ENCODE data around the gene APEX1.
A peak's percentile ranks its signal among the peaks of the same experiment; 100 is the strongest.

Gene APEX1

GRCh38 chr14:20454516-20455354, at the start of gene APEX1, which contains the start of gene OSGEP:
APEX1 (plus strand) TSS chr14:20455226; CDS start chr14:20455646, 420 bp downstream.
OSGEP (minus strand) TSS chr14:20454812; CDS start chr14:20454683, 129 bp downstream.
- DNase-seq = peak; percentile 93

DNA sequence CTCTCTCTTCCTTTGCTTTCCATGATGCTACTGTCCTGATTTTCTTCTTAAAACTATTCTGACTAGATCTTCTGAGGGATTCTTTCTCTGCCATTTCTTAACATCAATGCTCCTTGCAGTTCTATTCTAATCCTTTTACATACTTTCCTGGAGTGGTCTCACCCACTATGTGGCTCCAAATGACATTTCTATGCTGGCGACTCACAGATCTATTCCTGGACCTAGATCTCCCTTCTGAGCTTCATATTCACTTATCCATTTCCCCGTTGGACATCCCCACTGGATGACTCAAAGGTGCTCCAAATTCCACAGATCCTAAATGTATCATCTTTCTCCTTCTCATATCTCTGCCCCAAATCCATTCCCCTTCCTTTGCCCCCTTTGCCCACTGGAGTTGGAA, 45.8 kb upstream of the APEX1 start:
- DNase-seq = no peak

GRCh38 chr14:20412411-20412810, 42.6 kb upstream of the APEX1 start:
- DNase-seq = no peak

DNA sequence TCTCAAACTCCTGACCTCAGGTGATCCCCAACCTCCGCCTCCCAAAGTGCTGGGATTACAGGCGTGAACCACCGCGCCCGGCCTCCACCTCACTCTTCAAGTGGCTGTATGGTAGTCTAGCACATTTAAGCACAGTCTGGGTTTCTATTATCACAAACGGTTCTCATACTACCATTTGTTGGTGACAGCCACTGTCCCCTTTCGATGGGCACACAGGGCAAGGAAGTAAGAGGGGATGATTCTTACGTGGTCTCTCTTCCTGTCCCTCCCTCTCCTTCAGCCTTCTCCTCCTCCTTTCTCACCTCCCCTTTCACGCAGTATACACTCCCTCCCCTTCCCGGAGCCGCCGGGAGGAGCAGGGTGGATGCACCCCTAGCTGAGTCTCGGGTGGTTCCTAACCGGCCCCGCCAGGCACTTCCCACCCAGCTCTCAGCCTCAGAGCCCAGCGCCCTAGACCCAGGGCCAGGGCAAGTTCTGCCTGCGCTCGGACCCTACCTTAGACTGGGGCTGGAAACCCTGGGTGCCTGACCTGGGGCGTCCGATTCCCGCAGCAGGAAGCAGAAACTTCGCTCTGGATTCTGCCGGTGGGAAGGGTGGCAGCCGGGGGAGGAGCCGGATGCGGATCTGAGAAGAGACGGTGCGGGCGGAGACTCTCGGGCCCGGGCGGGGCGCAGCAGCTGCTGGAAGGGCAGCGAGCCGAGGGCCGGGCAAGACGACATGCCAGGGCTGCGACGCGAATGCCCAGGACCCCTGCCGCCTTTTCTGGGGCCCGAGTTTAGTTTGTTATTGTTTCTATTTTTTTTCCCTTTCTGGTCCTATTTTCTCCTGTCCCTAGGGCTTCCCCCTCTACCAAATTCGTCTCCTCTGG, 41.9 kb upstream of the APEX1 start, which contains the start of gene TEP1:
Gene TEP1, minus strand, starts transcription at position 626 of the 868 bp plus-strand sequence. CDS start 5,062 bp downstream, outside the sequence.
- peak; percentile 21 for DNase-seq

- DNase-seq = no peak
These were observed 41.3 kb upstream of the APEX1 start for GRCh38 chr14:20413744-20414082.

GRCh38 chr14:20415782-20416206, 39.2 kb upstream of the APEX1 start:
- no peak for DNase-seq

DNA sequence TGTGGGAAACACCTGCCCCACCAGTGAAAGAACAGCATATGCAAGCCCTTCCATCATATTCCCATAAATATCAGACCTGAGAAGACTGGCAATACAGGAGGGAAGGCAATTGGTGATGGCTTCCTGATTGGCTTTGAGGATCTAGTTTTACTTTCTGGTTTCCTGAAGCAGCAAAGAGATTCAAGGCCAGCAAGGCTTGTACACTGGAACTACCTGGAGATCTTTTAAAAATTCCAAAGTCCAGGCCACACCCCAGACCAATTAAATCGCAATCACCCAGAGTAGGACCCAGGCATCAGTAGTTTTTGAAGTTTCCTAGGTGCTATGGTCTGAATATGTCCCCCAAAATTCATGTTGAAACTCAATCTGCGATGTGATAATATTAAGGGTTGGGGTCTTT, 38.8 kb upstream of the APEX1 start:
- no peak for DNase-seq

DNA sequence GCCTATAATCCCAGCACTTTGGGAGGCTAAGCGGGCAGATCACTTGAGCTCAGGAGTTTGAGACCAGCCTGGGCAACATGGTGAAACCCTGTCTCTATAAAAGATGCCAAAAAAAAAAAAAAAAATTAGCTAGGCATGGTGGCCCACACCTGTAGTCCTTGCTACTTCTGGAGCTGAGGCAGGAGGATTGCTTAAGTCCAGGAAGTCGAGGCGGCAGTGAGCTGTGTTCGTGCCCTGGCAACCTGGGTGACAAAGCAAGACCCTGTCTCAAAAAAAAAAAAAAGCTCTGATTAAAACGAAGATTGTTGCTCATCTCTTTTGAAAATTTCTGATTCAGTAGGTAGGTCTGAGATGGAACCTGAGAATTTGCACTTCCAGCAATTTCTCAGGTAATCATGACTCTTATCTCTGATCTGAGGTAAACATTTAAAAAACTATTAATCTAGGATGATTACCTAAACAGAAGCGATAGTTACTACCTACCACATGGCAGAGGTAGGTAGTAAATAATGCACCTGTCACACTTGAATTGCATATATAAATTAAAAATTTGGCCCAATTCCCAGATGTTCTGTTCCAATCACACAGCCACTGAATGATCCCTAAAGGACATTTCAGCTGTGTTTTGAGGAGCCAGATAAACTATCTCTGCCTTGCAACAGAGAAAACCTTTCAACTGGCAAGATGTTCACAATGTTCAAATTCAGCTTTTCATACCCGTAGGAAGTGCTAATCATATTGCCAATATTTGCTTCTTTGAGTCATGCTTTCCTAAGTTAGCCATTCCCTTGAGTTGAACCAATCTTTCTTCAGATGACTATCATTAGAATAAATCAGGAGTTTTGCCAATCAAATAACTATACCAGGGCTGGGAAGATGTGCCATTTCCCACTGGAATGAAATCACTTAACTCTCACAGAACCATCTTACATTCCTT, 37.5 kb upstream of the APEX1 start:
- peak; percentile 23 for DNase-seq

GRCh38 chr14:20418501-20418909, 36.5 kb upstream of the APEX1 start:
- DNase-seq = no peak

- DNase-seq = no peak
These were observed 35.6 kb upstream of the APEX1 start for GRCh38 chr14:20419419-20419818.

DNA sequence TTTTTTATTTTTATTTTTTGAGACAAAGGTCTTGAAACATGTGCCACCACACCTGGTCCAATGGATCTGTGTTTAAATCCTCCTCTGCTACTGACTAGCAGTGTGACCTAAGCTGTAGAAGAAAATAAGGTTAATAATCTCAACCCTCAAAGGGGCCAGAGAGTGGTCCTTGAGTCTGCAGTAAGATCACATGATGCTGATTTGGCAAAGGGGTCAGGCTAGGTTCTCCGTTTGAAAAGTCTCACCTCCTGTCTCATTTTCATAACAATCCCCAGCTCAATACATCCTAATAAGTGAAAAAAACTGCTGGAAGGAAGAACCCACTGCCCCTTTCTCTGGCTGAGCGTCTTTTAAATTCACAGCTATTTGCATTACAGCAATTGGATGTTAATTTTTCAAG, 33.8 kb upstream of the APEX1 start:
- DNase-seq = no peak

GRCh38 chr14:20422886-20423285, 32.1 kb upstream of the APEX1 start:
- DNase-seq = no peak

DNA sequence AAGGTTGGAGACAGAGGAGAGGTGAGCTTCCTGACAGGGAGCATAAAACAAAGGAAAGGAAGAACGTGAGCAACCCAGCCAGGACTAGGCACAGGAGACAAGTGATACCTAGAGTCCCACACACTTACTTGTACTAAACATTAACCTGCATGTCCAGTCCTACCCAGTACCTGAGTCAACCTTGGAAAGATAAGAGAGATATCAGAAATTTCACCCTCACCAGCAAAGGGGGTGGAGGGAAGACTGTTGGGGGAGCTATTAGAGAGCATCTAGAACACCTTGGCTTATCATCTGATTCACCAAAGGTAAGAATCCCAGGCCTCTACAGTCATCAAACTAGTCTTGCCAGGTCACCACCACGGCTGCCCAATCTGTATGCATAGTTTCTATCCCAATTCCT, 30.2 kb upstream of the APEX1 start:
- no peak for DNase-seq

DNA sequence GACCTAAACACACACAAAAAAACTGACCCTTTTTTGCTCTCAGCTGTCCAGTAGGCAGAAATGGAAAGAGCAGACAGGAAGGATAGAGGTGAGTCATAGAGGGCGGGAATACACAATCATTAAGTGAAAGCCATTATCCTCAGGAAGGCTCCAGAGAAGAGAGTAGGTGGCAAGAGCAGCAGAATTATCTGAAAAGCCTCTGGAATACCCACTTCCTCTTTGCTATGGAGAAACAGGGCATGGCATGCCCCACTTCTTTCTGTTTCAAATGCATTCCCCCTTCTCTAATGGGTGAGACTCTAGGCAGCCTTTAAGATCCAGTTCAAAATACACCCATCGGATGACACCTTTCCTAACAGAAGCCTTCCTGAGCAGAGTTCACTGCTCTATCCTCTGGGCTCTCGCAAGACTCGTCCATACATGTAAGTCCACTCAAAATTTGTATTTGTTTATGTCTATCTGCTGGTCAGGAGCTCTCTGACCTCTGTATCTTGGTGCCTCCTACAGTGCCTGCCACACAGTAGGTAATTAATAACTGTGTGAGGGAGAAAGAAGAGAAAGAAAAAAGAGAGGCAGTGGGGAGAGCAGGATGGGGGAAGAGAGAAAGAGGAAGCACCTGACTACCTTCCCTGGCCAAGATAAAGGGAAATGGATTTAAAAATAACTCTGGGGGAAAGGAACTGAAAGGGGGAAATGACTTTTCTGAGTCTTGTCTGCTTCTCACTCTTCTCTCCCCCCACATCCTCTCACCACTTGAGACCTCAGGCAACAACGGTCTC, 27.6 kb upstream of the APEX1 start:
- no peak for DNase-seq

DNA sequence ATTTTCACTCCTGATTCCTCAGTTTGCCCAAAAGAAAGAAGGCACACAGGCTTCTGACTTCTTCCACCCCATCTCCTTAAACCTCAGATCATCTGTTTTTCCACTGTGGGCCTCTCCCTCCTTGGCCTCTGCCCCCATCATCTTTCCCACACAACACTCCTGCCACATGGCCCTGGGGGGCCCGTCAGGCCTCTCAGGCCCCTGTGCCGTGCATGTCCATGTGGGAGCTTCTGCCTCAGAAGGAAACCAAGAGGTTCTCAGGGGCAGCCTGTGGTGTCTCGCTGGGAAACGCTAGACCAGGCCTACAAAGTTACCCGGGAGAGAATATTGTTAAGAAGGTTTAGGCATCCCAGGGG, 27.0 kb upstream of the APEX1 start:
- DNase-seq = no peak

DNA sequence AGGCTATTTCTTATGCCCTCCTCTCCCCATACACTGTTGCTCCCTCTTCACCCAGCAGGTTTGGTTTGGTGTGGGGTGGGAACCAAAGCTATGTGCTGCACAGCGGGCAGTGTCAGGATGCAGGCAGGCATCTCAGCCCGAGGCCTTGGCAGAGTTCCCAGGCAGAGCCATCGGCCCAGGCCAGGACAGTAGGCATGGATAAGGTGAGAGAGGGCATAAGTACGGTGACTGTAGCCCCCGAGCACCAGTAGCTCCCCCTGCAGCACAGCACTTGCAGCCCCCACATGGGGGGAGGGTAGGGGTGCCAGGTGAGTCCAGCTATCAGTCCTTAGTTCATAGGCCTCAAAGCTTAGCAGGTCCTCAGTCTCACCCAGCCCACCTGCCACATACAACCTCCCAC, 26.2 kb upstream of the APEX1 start:
- DNase-seq = no peak

DNA sequence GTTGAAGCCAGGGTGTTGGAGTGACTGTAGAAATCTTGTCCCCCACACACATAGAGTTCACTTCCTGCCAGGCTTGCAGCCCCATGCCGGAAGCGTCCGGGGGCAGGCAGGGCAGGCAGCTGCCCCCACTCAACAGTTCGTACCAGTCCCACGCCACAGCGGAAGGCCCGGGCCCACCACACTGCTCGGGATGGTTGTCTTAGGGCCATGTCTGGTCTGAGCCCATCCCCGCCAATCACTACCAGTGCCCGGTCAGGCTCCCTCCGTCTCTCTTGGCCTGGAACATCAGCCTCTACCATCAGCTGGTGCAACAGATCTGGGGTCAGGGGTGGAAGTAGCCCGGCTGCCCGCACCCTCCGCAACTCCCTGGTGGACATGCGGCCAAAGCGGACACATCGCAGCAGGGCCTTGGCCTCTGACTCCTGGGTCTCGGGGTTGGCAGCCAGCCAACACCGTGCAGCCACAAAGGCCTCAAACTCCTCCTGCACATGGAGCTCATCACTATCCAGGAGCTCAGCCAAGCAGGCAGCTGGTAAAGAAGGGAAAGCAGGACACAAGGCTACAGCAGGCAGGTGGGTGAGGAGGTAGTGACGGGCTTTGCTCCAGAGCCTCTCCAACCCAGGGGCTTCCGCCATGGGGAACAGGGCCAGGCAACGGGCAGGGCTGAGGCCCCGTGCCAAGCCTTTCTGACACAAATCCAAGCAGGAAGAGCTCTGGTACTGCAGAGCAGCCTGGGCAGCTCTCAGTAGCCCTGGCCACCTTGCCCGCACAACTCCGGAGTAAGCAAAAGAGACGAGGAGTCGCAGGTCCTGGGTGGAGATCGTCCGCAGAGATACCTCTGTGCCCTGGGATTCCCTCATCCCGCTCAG, 25.0 kb upstream of the APEX1 start:
- DNase-seq = no peak

DNA sequence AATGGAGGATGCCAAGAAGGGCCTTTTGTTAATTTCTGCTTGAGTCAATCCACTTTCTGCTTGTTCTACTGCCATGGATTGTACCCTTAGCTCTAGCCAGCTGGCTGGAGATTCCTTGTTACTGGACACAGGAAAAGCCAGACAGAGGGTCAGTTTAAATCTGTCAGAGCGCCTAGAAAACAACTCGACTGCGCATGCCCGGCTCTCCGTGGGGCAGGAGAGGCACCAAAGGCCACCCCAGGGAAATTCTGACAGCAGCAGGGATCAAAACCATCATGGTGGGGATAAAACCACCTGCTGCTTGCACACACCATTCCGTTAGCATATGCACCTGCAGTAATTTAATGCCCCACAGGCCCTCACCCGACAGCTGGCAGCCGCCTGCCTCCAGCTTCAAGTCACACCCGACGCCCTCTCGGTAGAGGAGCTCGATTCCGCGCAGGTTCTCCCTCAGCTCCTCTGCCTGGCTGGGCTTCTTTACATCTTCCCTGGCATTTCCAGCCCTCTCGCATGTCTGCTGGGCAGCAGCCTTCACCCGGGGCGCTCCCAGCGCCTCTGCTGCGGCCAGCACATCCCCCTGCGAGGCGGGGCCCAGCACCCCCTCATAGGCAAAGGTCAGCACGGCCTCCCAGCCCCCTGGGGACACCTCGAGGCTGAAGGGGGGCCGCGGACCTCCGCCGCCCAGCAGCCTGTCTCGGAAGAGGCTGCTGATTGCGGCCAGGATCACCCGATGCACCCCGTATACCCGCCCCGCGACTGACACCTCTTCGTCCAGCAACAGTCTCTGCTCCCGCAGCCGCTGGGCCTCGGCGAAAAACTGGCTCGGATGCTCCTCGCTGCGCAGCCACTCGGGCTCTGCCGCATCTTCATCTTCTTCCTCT, 20.1 kb upstream of the APEX1 start:
- DNase-seq = no peak

DNA sequence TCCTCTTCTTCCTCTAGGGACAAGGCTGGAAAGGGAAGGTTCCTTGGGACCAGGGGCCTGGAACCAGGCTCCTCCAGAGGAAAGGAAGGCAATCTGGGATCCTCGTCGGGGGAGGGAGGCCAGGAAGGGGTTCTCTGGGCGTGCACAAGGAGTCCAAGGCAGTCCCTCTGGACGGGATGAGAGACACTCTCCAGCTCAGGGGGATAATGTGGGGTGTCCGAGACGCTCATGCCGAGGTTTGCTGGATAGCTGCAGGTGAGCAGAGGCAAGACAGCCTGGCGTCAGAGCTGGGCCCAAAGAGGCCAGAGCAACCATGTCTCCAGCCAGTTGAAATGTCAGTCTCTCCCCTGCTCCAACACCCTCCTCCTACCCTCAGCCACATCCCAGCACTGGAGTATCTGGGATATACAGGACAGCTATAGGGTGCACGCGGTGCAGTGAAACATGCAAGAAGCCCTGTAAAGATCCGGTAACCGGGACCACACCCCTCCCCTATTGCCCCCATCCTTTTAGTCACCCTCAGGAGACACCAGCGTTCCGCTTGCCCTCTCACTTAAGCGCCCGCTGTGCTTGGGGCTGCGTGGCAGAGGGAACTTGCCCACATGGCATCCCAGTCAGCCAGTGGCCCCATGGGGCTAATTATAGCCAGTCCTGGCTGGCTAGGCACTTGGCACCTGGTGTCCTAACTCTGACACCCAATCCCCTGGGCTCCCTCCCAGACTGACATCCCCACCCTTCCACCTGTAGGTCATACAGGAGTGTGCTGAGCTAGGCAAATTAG, 19.3 kb upstream of the APEX1 start, which contains the start of gene KLHL33:
Gene KLHL33, minus strand, starts transcription at position 585 of the 781 bp plus-strand sequence. Its CDS starts 355 bp downstream, at position 230.
- no peak for DNase-seq
